Gastroesophageal sphincter (tissue), 3 donors: ENCODE data around the gene COG8.

Source experiments
- POLR2A ChIP-seq, 2 donors: fragments of 450-650 bp; IDR thresholded peaks; one replicate each; pipeline ENCODE4 v1.6.1; 2017; ENCODE audit warnings: antibody characterized with exemption in 2 of 2, mild to moderate bottlenecking in 2 of 2, moderate library complexity in 1 of 2
- TF ChIP-seq, protein P1 (sequence below), 4 experiments: fragments of 200-600 bp in 2 of 4; fragments of 450-650 bp in 2 of 4; sonication (generic) in 1 of 4; IDR thresholded peaks; one replicate each; pipeline ENCODE4 v1.5.1; 2017 to 2019; ENCODE audit warnings: antibody characterized with exemption in 4 of 4, mild to moderate bottlenecking in 2 of 4, moderate library complexity in 2 of 4

DNA sequence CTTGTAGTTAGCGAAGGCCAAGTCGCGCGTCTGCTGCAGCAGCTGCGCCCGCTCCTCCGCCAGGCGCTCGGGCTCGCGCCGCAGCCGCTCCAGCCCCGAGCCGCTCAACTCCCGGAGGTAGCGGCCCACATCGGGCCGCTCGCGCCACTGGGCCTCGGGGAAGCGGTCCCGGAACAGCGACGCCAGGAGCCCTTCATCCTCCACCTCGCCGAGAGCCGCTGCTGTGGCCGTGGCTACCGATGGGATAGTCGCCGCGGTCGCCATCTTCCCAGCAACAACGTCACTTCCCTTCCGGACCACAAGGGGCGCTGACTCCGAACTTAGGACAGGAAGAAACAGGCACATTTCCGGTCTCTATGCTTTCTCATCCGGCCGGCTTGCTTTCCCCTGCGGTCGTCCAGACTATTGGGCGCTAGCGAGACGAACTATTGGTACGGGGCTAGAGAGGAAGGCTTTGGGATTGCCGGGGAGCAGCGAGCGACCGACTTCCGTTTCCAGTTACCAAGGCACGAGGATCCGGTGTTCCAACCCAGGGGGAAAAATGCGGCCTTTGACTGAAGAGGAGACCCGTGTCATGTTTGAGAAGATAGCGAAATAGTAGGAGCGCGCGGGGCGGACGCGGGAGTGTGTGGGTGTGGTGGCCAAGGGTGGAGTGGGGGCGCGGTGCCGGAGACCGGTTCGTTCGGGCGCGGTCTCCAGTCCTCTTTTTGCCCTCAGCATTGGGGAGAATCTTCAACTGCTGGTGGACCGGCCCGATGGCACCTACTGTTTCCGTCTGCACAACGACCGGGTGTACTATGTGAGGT lies at the start of gene COG8, which contains the start of gene NIP7:
- TF ChIP-seq, protein P1, sequence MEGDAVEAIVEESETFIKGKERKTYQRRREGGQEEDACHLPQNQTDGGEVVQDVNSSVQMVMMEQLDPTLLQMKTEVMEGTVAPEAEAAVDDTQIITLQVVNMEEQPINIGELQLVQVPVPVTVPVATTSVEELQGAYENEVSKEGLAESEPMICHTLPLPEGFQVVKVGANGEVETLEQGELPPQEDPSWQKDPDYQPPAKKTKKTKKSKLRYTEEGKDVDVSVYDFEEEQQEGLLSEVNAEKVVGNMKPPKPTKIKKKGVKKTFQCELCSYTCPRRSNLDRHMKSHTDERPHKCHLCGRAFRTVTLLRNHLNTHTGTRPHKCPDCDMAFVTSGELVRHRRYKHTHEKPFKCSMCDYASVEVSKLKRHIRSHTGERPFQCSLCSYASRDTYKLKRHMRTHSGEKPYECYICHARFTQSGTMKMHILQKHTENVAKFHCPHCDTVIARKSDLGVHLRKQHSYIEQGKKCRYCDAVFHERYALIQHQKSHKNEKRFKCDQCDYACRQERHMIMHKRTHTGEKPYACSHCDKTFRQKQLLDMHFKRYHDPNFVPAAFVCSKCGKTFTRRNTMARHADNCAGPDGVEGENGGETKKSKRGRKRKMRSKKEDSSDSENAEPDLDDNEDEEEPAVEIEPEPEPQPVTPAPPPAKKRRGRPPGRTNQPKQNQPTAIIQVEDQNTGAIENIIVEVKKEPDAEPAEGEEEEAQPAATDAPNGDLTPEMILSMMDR (IDR thresholded peaks at IDR 0.05): peak in 3 of 4 experiments; percentile 85 to 89 (median 89)
- TF ChIP-seq POLR2A (IDR thresholded peaks at IDR 0.05): peak; percentile 42 to 59
